Activated naive CD4-positive, alpha-beta T cell treated with anti-CD3 and anti-CD28 coated beads for 36 hours (primary cell): ENCODE data around the gene BAZ2B. TPM values are rescaled to one million over a fixed set of nuclear protein-coding genes. Genes with fewer than 3 reads are reported as not detected.

Source experiments
- CTCF ChIA-PET: fragments of 350-600 bp; sonication (Branson Sonifier 250); formaldehyde crosslinking; loops from one replicate; lab custom pipeline; 2021; ENCODE audit warnings: antibody characterized with exemption; lab: Charles Lee
- DNase-seq: peaks from one replicate; pipeline ENCODE4 v3.0.0-alpha.2; 2020
- H3K27ac Mint-ChIP-seq: one replicate; pipeline ENCODE4 v1.8.0; 2021; ENCODE audit warnings: mild to moderate bottlenecking, mixed read lengths
- H3K27me3 Mint-ChIP-seq: one replicate; pipeline ENCODE4 v1.8.0; 2021; ENCODE audit warnings: low read depth, mixed read lengths
- H3K36me3 Mint-ChIP-seq: one replicate; pipeline ENCODE4 v1.8.0; 2021; ENCODE audit warnings: low read depth, mixed read lengths
- H3K4me1 Mint-ChIP-seq: one replicate; pipeline ENCODE4 v1.8.0; 2021; ENCODE audit warnings: low read depth, mixed read lengths
- H3K4me3 Mint-ChIP-seq: one replicate; pipeline ENCODE4 v1.8.0; 2021; ENCODE audit warnings: mild to moderate bottlenecking, moderate library complexity, mixed read lengths
- H3K9me3 Mint-ChIP-seq: one replicate; pipeline ENCODE4 v1.8.0; 2021; ENCODE audit warnings: mixed read lengths
- intact Hi-C: fragments of 100-400 bp; cut with micrococcal nuclease; formaldehyde crosslinking; loops from one replicate; pipeline ENCODE4 v1.15.1; 2023
- total RNA-seq, 2 experiments: library from RNA; stranded (reverse); gene quantifications; one replicate each; pipeline ENCODE4 v1.2.3, GENCODE V29; 2021

Gene BAZ2B
- total RNA-seq, 2 experiments from 2014 or later, result 8.3 to 9.7 TPM

GRCh38 chr2:159468257-159468656 is 148.1 kb downstream of the BAZ2B start:
- Mint-ChIP-seq H3K36me3 (peaks cover 4% of the 10 kb centered on the region), H3K4me1 (no peaks in the 10 kb centered on the region), H3K27ac (no peak overlapping the region), H3K4me3 (no peak overlapping the region), H3K9me3 (peaks cover 3% of the 10 kb centered on the region), H3K27me3 (no peaks in the 10 kb centered on the region)
- intact Hi-C loops, result no loop called here
- DNase-seq, result no peak
- CTCF ChIA-PET, result interaction anchor here (0.7 kb wide), 1 partner anchor 12 kb away, joined by 3 read pairs; no protein-coding TSS in a partner anchor

DNA sequence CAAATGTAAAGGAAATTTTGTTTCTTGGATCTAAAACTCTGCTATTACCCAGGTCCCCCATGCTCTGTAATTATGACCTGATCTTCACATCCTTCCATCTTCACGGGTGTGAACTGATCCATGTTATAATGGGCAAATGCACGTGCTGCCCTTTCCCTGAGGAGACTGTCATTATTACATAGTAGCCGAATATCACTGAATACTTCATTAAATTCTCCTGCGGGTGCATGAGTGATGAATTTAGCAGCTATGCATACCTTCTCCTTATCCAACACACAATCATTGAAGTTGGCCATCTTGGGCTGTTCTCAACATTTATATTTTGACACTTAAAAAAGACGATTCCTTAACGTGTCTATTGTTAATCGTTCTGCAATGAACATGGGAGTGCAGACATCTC is 153.4 kb downstream of the BAZ2B start:
- H3K27me3 Mint-ChIP-seq, result no peaks in the 10 kb centered on the region
- H3K4me3 Mint-ChIP-seq, result no peak overlapping the region
- peaks cover 5% of the 10 kb centered on the region for H3K4me1 Mint-ChIP-seq
- H3K36me3 Mint-ChIP-seq, result no peaks in the 10 kb centered on the region
- CTCF ChIA-PET, result no interaction called here
- peaks cover under 1% of the 10 kb centered on the region for H3K9me3 Mint-ChIP-seq
- no peak for DNase-seq
- no peak overlapping the region for H3K27ac Mint-ChIP-seq
- intact Hi-C loops, result no loop called here

DNA sequence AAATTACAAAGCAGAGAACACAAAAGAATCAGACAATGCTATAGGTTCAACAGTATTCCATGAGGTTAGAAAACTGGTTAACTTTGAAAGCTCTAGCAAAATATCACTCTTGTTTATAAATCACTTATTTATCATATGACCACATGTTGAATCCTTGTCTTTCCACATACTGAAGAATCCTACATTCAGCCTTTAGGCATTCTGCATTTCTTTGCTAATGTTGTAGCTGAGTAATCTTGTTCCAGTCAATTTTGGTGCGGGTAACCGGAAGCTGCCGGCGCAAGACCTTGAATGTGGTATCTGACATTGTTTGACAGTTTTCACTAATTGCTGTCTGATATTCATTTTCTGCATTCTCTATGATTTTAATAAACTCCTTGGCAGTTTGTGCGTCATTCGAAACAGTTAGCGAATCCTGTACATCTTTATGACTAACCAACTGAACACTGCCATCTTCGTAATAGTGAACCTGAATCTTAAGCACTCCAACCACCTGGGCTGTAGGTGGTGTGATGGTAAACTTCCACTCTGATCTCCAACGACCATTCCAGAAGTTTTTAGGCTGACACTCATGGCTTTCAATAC is 154.1 kb downstream of the BAZ2B start:
- DNase-seq, result no peak
- no peaks in the 10 kb centered on the region for H3K9me3 Mint-ChIP-seq
- H3K27me3 Mint-ChIP-seq, result no peaks in the 10 kb centered on the region
- no peak overlapping the region for H3K4me3 Mint-ChIP-seq
- CTCF ChIA-PET, result interaction anchor here (0.8 to 1.0 kb wide), 2 partner anchors 12 to 21 kb away, joined by 3 to 4 read pairs; no protein-coding TSS in a partner anchor
- no peaks in the 10 kb centered on the region for H3K36me3 Mint-ChIP-seq
- H3K4me1 Mint-ChIP-seq, result peaks cover 9% of the 10 kb centered on the region
- intact Hi-C loops, result no loop called here
- H3K27ac Mint-ChIP-seq, result no peak overlapping the region

- Mint-ChIP-seq H3K27ac (no peak overlapping the region), H3K36me3 (no peaks in the 10 kb centered on the region), H3K27me3 (no peaks in the 10 kb centered on the region), H3K9me3 (no peaks in the 10 kb centered on the region), H3K4me1 (peaks cover 19% of the 10 kb centered on the region), H3K4me3 (no peak overlapping the region)
- CTCF ChIA-PET, result interaction anchor here (0.5 to 1.0 kb wide), 4 partner anchors 11 to 999 kb away, joined by 3 to 4 read pairs (median 3); no protein-coding TSS in a partner anchor
- intact Hi-C loops, result no loop called here
- DNase-seq, result no peak
These were observed 155.3 kb downstream of the BAZ2B start for GRCh38 chr2:159461076-159461475.

DNA sequence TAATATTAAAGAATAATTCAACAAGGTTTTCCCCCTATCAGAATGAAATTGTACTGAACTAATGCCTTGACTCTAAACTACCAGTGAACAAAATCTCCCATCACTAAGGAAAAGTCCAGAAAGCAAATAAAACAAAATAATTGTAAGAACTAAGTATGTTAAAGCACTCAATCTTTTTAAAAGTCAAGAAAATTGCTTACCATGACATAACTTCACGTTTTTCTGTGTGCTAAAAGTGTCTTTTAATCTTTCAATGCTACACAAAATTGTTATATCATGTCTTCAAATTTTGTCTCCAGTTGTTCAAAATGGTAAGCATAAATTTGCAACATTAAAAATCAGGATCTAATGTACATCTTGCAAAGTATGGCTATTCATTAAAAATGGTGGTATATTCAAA is 156.1 kb downstream of the BAZ2B start:
- H3K27ac Mint-ChIP-seq, result no peak overlapping the region

GRCh38 chr2:159459279-159459678 is 157.1 kb downstream of the BAZ2B start:
- DNase-seq, result no peak
- Mint-ChIP-seq H3K27ac (no peak overlapping the region), H3K4me1 (peaks cover 21% of the 10 kb centered on the region), H3K9me3 (no peaks in the 10 kb centered on the region), H3K4me3 (no peak overlapping the region), H3K27me3 (no peaks in the 10 kb centered on the region), H3K36me3 (no peaks in the 10 kb centered on the region)
- intact Hi-C loops, result no loop called here
- CTCF ChIA-PET, result no interaction called here

More for the DNA sequence above, 156.1 kb downstream of the BAZ2B start:
- H3K27me3 Mint-ChIP-seq, result no peaks in the 10 kb centered on the region
- peaks cover 21% of the 10 kb centered on the region for H3K4me1 Mint-ChIP-seq
- H3K9me3 Mint-ChIP-seq, result no peaks in the 10 kb centered on the region
- H3K36me3 Mint-ChIP-seq, result no peaks in the 10 kb centered on the region
- CTCF ChIA-PET, result interaction anchor here (0.5 to 0.6 kb wide), 2 partner anchors 83 to 998 kb away, joined by 3 to 4 read pairs; no protein-coding TSS in a partner anchor
- no peak overlapping the region for H3K4me3 Mint-ChIP-seq
- no peak for DNase-seq
- intact Hi-C loops, result no loop called here

DNA sequence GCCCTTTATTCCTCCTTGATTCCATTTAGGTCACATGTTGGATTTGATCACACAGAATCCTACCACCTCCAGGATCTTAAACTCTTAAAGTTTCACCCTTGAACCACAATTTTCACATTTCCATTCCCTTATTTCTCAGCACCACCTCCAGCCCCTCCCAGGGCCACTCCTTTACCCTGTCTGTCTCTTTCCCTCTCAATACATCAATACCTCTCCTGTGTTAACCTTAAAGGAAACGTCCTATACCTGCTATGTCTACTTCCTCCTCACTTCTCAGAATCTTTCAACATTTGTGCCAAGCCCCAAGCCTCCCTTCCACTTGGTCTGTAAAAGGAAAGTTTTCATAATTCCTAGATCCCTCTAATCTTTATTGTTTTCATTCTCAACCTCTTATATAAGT is 158.8 kb downstream of the BAZ2B start:
- Mint-ChIP-seq H3K27me3 (no peaks in the 10 kb centered on the region), H3K4me1 (peaks cover 21% of the 10 kb centered on the region), H3K36me3 (no peaks in the 10 kb centered on the region), H3K27ac (no peak overlapping the region), H3K9me3 (no peaks in the 10 kb centered on the region), H3K4me3 (no peak overlapping the region)
- CTCF ChIA-PET, result no interaction called here
- intact Hi-C loops, result no loop called here
- no peak for DNase-seq

GRCh38 chr2:159456500-159457426 is 159.6 kb downstream of the BAZ2B start:
- Mint-ChIP-seq H3K27ac (no peak overlapping the region), H3K4me1 (peaks cover 21% of the 10 kb centered on the region), H3K36me3 (no peaks in the 10 kb centered on the region), H3K4me3 (no peak overlapping the region), H3K27me3 (no peaks in the 10 kb centered on the region), H3K9me3 (no peaks in the 10 kb centered on the region)
- CTCF ChIA-PET, result no interaction called here
- intact Hi-C loops, result no loop called here
- no peak for DNase-seq

GRCh38 chr2:159455330-159455918 is 160.9 kb downstream of the BAZ2B start:
- intact Hi-C loops, result no loop called here
- Mint-ChIP-seq H3K4me1 (peaks cover 21% of the 10 kb centered on the region), H3K27ac (no peak overlapping the region), H3K9me3 (no peaks in the 10 kb centered on the region), H3K27me3 (no peaks in the 10 kb centered on the region), H3K4me3 (no peak overlapping the region), H3K36me3 (no peaks in the 10 kb centered on the region)
- no peak for DNase-seq
- CTCF ChIA-PET, result no interaction called here

DNA sequence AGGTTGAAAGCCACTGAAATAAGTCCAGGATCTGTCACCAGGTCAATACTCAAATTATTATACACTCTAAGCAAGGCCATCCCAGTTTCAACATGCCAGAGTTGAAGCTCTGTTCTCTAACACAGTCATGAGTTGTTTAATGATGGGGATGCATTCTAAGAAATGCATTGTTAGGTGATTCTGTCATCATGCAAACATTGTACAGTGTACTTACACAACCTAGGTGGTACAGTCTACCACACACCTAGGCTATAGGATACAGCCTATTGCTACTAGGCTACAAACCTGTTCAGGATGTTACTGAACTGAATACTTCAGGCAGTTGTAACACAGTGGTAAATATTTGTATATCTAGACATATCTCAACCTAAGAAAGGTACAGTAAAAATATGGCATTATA is 162.2 kb downstream of the BAZ2B start:
- Mint-ChIP-seq H3K4me3 (no peak overlapping the region), H3K36me3 (no peaks in the 10 kb centered on the region), H3K4me1 (peaks cover 20% of the 10 kb centered on the region), H3K9me3 (no peaks in the 10 kb centered on the region), H3K27ac (no peak overlapping the region), H3K27me3 (no peaks in the 10 kb centered on the region)
- DNase-seq, result no peak
- intact Hi-C loops, result no loop called here
- CTCF ChIA-PET, result no interaction called here

DNA sequence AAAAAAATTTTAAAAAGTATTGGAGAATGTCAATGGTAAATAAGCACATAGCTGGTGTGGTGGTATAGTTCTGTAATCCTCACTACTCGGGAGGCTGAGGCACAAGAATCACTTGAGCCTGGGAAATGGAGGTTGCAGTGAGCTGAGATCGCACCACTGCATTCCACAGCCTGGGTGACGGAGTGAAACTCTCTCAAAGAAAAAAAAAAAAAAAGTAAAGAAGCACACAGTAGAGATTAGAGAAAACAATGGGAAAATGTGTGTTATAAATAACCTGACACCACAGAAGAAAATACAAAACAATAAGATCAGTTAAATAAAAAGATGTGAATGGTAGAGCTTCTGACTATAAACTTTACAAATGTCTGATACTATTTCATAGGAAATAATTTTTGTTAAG is 166.2 kb downstream of the BAZ2B start:
- intact Hi-C loops, result no loop called here
- H3K27ac Mint-ChIP-seq, result no peak overlapping the region
- no peaks in the 10 kb centered on the region for H3K9me3 Mint-ChIP-seq
- DNase-seq, result no peak
- H3K27me3 Mint-ChIP-seq, result no peaks in the 10 kb centered on the region
- peaks cover 8% of the 10 kb centered on the region for H3K36me3 Mint-ChIP-seq
- CTCF ChIA-PET, result interaction anchor here (0.6 to 1.1 kb wide), 6 partner anchors 12 to 558 kb away, joined by 3 to 6 read pairs (median 4); no protein-coding TSS in a partner anchor
- no peak overlapping the region for H3K4me3 Mint-ChIP-seq
- H3K4me1 Mint-ChIP-seq, result no peaks in the 10 kb centered on the region

- no peak for DNase-seq
- Mint-ChIP-seq H3K27ac (no peak overlapping the region), H3K4me1 (no peaks in the 10 kb centered on the region), H3K36me3 (peaks cover 9% of the 10 kb centered on the region), H3K4me3 (no peak overlapping the region), H3K27me3 (no peaks in the 10 kb centered on the region), H3K9me3 (no peaks in the 10 kb centered on the region)
- intact Hi-C loops, result no loop called here
- CTCF ChIA-PET, result interaction anchor here (0.6 to 1.1 kb wide), 4 partner anchors 12 to 309 kb away, joined by 3 to 4 read pairs (median 4); no protein-coding TSS in a partner anchor
These were observed 166.7 kb downstream of the BAZ2B start for GRCh38 chr2:159449504-159450124.
